Kidney epithelial cell (primary cell): ENCODE data around the gene NT5C2. TPM values are rescaled to one million over a fixed set of nuclear protein-coding genes. Genes with fewer than 3 reads are reported as not detected.

Experiments
- DNase-seq: peaks from one replicate; pipeline ENCODE4 v3.0.0-alpha.2; 2010; ENCODE audit warnings: low read depth
- H3K27me3 ChIP-seq: 2 replicates; pipeline ENCODE4 v1.6.0; 2011; ENCODE audit warnings: low read length; ENCODE audit not compliant: control insufficient read depth, insufficient read depth
- H3K36me3 ChIP-seq: 2 replicates; pipeline ENCODE4 v1.5.1; 2011; ENCODE audit warnings: low read length; ENCODE audit not compliant: control insufficient read depth, insufficient read depth
- H3K4me3 ChIP-seq: 2 replicates; pipeline ENCODE4 v1.5.1; 2011; ENCODE audit warnings: low read depth, mild to moderate bottlenecking, control low read depth, low read length
- total RNA-seq: library from RNA; depleted of rRNA; stranded (reverse); fragments of >200 nt; gene quantifications from 2 replicates; pipeline ENCODE4 v1.2.3, GENCODE V29; 2015
- TF ChIP-seq, protein P1 (sequence below): IDR thresholded peaks from 2 replicates; pipeline ENCODE4 v1.5.1; 2011; ENCODE audit warnings: mild to moderate bottlenecking, moderate library complexity, low read length, control low read depth, inconsistent platforms; ENCODE audit not compliant: insufficient read depth, poor library complexity, severe bottlenecking

NT5C2 gene
- total RNA-seq, 1 donor from 2014 or later, result 90.7 TPM

- TF ChIP-seq, protein P1, sequence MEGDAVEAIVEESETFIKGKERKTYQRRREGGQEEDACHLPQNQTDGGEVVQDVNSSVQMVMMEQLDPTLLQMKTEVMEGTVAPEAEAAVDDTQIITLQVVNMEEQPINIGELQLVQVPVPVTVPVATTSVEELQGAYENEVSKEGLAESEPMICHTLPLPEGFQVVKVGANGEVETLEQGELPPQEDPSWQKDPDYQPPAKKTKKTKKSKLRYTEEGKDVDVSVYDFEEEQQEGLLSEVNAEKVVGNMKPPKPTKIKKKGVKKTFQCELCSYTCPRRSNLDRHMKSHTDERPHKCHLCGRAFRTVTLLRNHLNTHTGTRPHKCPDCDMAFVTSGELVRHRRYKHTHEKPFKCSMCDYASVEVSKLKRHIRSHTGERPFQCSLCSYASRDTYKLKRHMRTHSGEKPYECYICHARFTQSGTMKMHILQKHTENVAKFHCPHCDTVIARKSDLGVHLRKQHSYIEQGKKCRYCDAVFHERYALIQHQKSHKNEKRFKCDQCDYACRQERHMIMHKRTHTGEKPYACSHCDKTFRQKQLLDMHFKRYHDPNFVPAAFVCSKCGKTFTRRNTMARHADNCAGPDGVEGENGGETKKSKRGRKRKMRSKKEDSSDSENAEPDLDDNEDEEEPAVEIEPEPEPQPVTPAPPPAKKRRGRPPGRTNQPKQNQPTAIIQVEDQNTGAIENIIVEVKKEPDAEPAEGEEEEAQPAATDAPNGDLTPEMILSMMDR, result no peak
- H3K4me3 ChIP-seq, result no peak overlapping the region
- no peaks in the 10 kb centered on the region for H3K36me3 ChIP-seq
- no peaks in the 10 kb centered on the region for H3K27me3 ChIP-seq
- no peak for DNase-seq
These were observed 71.9 kb downstream of the NT5C2 start for GRCh38 chr10:103120977-103121735.

GRCh38 chr10:103120546-103120945 is 72.5 kb downstream of the NT5C2 start:
- TF ChIP-seq, protein P1, result no peak
- H3K4me3 ChIP-seq, result no peak overlapping the region
- H3K36me3 ChIP-seq, result no peaks in the 10 kb centered on the region
- H3K27me3 ChIP-seq, result no peaks in the 10 kb centered on the region
- DNase-seq, result no peak

GRCh38 chr10:103117247-103117646 is 75.8 kb downstream of the NT5C2 start:
- no peaks in the 10 kb centered on the region for H3K36me3 ChIP-seq
- H3K27me3 ChIP-seq, result no peaks in the 10 kb centered on the region

GRCh38 chr10:103114876-103115275 is 78.2 kb downstream of the NT5C2 start:
- DNase-seq, result no peak
- TF ChIP-seq, protein P1, result no peak
- H3K36me3 ChIP-seq, result no peaks in the 10 kb centered on the region
- H3K27me3 ChIP-seq, result no peaks in the 10 kb centered on the region
- H3K4me3 ChIP-seq, result no peak overlapping the region

More at GRCh38 chr10:103117247-103117646, 75.8 kb downstream of the NT5C2 start:
- TF ChIP-seq, protein P1, result no peak
- no peak for DNase-seq
- no peak overlapping the region for H3K4me3 ChIP-seq

DNA sequence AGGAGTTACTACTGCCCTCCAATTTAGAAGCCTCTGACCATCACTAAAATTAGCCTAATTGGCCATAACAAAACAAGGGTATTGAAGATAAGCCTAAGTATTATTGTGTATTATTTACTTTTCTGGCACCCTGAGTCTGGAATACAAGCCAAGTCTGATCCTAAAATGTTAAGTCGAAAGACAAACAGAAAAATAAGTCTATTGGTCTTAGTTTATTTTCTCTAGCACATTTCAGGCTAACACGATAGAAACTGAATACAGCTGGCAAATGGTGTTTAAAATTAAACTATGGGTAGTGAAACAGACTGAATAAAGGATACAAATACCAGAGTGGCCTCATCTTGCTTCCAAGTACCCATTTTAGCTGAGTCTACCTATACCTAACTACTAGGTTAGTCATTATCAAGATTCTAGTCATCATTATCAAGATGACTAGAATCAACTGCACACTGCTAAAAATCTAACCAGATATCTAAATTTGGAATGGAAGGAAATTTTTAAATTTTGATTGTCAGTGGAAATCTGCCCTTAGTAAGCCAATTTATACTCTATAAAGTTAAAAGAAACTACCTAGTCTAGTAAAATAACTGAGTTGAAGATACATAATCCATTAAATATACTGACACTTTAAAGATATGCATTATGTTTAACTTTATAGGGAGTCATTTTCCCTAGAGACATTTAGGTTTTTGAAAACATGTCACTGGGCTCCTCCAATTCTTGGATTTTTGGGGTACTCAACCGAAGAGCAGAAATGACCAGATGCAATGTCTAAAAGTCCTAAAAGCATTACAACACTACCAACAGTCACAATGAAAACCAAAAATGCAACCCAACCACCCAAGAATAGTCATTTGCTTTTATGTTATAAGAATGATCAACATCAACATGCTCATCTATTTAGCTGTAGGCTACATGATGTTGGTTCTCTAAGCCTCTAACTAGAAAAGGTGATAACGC is 80.9 kb downstream of the NT5C2 start:
- no peaks in the 10 kb centered on the region for H3K36me3 ChIP-seq
- no peak for DNase-seq
- no peak overlapping the region for H3K4me3 ChIP-seq
- TF ChIP-seq, protein P1, result no peak
- H3K27me3 ChIP-seq, result no peaks in the 10 kb centered on the region
